ENCODE data around the gene GALNT18. TPM values are rescaled to one million over a fixed set of nuclear protein-coding genes. Genes with fewer than 3 reads are reported as not detected.

GALNT18 gene
- polyA plus RNA-seq, 1 donor from 2014 or later: 7.6 TPM

GRCh38 chr11:11588243-11588642 lies 33.6 kb downstream of the GALNT18 start:
- Histone ChIP-seq H3K36me3 (ENCODE audit: insufficient read depth, low read length) (no peaks in the 10 kb centered on the region), H3K79me2 (replicated peaks; ENCODE audit: insufficient read depth, low read length) (no peaks in the 10 kb centered on the region), H3K27ac (ENCODE audit: low read length) (no peak overlapping the region), H3F3A (ENCODE audit: insufficient read depth, low read length, poor library complexity, severe bottlenecking) (no peaks in the 10 kb centered on the region), H3K9me2 (ENCODE audit: insufficient read depth, low read length) (no peaks in the 10 kb centered on the region), H3K9me3 (ENCODE audit: low read length) (no peaks in the 10 kb centered on the region), H3K4me3 (ENCODE audit: low read length) (no peak overlapping the region), H3K9ac (ENCODE audit: low read length) (no peak overlapping the region), H3K27me3 (ENCODE audit: insufficient read depth, low read depth, low read length) (no peaks in the 10 kb centered on the region), H3K4me2 (ENCODE audit: low read length) (no peak overlapping the region), H4K20me1 (ENCODE audit: insufficient read depth) (no peaks in the 10 kb centered on the region), H2AFZ (ENCODE audit: low read depth, low read length) (no peak overlapping the region)
- TF ChIP-seq SMC3 (conservative IDR thresholded peaks at IDR 0.05; ENCODE audit: poor library complexity): no peak
- TF ChIP-seq TAF1 (IDR thresholded peaks at IDR 0.05; ENCODE audit: low read depth): no peak
- TF ChIP-seq EZH2 (IDR thresholded peaks at IDR 0.05; ENCODE audit: borderline replicate concordance, insufficient read depth, low read length, poor library complexity, severe bottlenecking): no peak
- TF ChIP-seq, protein P1, sequence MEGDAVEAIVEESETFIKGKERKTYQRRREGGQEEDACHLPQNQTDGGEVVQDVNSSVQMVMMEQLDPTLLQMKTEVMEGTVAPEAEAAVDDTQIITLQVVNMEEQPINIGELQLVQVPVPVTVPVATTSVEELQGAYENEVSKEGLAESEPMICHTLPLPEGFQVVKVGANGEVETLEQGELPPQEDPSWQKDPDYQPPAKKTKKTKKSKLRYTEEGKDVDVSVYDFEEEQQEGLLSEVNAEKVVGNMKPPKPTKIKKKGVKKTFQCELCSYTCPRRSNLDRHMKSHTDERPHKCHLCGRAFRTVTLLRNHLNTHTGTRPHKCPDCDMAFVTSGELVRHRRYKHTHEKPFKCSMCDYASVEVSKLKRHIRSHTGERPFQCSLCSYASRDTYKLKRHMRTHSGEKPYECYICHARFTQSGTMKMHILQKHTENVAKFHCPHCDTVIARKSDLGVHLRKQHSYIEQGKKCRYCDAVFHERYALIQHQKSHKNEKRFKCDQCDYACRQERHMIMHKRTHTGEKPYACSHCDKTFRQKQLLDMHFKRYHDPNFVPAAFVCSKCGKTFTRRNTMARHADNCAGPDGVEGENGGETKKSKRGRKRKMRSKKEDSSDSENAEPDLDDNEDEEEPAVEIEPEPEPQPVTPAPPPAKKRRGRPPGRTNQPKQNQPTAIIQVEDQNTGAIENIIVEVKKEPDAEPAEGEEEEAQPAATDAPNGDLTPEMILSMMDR (IDR thresholded peaks at IDR 0.05; ENCODE audit: poor library complexity, severe bottlenecking): no peak
- TF ChIP-seq RAD21 (conservative IDR thresholded peaks at IDR 0.05): no peak
- TF ChIP-seq REST (IDR thresholded peaks at IDR 0.05; ENCODE audit: borderline replicate concordance): no peak
- TF ChIP-seq POLR2AphosphoS5 (IDR thresholded peaks at IDR 0.05): no peak
- TF ChIP-seq MXI1 (conservative IDR thresholded peaks at IDR 0.05; ENCODE audit: poor library complexity, severe bottlenecking): no peak
- TF ChIP-seq EP300 (conservative IDR thresholded peaks at IDR 0.05; ENCODE audit: poor library complexity, severe bottlenecking): no peak

DNA sequence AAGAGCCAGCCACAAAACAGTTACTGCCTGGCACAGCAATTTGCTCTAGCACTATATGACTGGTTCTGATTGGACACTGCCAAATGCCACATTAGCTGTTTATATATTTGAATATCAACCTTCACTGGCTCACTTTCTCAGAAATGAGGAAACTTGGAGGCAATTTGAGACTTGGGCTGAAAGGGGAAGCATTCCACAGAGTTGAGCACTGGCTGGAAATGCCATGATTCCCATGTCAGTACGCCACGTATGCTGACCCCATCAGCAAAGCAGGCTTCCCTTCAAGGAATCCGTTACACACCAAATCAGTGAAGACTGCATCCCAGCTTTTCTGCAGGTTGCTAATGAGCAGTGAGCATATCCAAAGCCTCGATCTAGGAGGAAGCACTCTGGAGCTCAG lies 34.7 kb downstream of the GALNT18 start:
- Histone ChIP-seq H4K20me1 (ENCODE audit: insufficient read depth) (no peaks in the 10 kb centered on the region), H3K27ac (ENCODE audit: low read length) (no peak overlapping the region), H3K9ac (ENCODE audit: low read length) (no peak overlapping the region), H3K36me3 (ENCODE audit: insufficient read depth, low read length) (no peaks in the 10 kb centered on the region), H3K27me3 (ENCODE audit: insufficient read depth, low read depth, low read length) (no peaks in the 10 kb centered on the region), H3K4me2 (ENCODE audit: low read length) (no peak overlapping the region), H3F3A (ENCODE audit: insufficient read depth, low read length, poor library complexity, severe bottlenecking) (no peaks in the 10 kb centered on the region), H3K9me2 (ENCODE audit: insufficient read depth, low read length) (no peaks in the 10 kb centered on the region), H3K79me2 (replicated peaks; ENCODE audit: insufficient read depth, low read length) (no peaks in the 10 kb centered on the region), H2AFZ (ENCODE audit: low read depth, low read length) (no peak overlapping the region), H3K9me3 (ENCODE audit: low read length) (no peaks in the 10 kb centered on the region), H3K4me3 (ENCODE audit: low read length) (no peak overlapping the region)
- no peak for TF ChIP-seq EP300 (conservative IDR thresholded peaks at IDR 0.05; ENCODE audit: poor library complexity, severe bottlenecking)
- no peak for TF ChIP-seq TAF1 (IDR thresholded peaks at IDR 0.05; ENCODE audit: low read depth)
- no peak for TF ChIP-seq REST (IDR thresholded peaks at IDR 0.05; ENCODE audit: borderline replicate concordance)
- TF ChIP-seq MXI1 (conservative IDR thresholded peaks at IDR 0.05; ENCODE audit: poor library complexity, severe bottlenecking): no peak
- TF ChIP-seq SMC3 (conservative IDR thresholded peaks at IDR 0.05; ENCODE audit: poor library complexity): no peak
- no peak for TF ChIP-seq RAD21 (conservative IDR thresholded peaks at IDR 0.05)
- TF ChIP-seq POLR2AphosphoS5 (IDR thresholded peaks at IDR 0.05): no peak
- no peak for TF ChIP-seq EZH2 (IDR thresholded peaks at IDR 0.05; ENCODE audit: borderline replicate concordance, insufficient read depth, low read length, poor library complexity, severe bottlenecking)
- TF ChIP-seq, protein P1 (IDR thresholded peaks at IDR 0.05; ENCODE audit: poor library complexity, severe bottlenecking): no peak

Measured in neural cell (in vitro differentiated cells).